Esophagus squamous epithelium (tissue), 5 donors: ENCODE results near the gene SNW1. TPM values are rescaled to one million over a fixed set of nuclear protein-coding genes. Genes with fewer than 3 reads are reported as not detected.
A peak's percentile ranks its signal among the peaks of the same experiment; 100 is the strongest.

ENCODE experiments used
- DNase-seq: peaks from one replicate; lab custom pipeline; 2025; lab: John Stamatoyannopoulos, UW
- H3K27ac ChIP-seq, 4 donors: fragments of 200-600 bp; sonication (generic); one replicate each; pipeline ENCODE4 v1.5.1; 2016 to 2019; ENCODE audit warnings: mild to moderate bottlenecking in 1 of 4
- H3K27me3 ChIP-seq, 4 donors: fragments of 200-600 bp; sonication (generic); 1 replicate in 3 of 4; 2 replicates in 1 of 4; pipeline versions ENCODE4 v1.5.1 to v1.6.0; 2017 to 2021; ENCODE audit warnings: antibody characterized with exemption in 1 of 4
- H3K36me3 ChIP-seq, 3 donors: fragments of 200-600 bp; sonication (generic); one replicate each; pipeline ENCODE4 v1.5.1; 2016 to 2019
- H3K4me1 ChIP-seq, 3 donors: fragments of 200-600 bp; sonication (generic); one replicate each; pipeline ENCODE4 v1.5.1; 2017 to 2019
- H3K4me3 ChIP-seq, 4 donors: fragments of 200-600 bp; sonication (generic); 1 replicate in 3 of 4; 2 replicates in 1 of 4; pipeline ENCODE4 v1.5.1; 2016 to 2019; ENCODE audit warnings: mild to moderate bottlenecking in 2 of 4, moderate library complexity in 1 of 4
- H3K9me3 ChIP-seq, 3 donors: fragments of 200-600 bp; sonication (generic); one replicate each; pipeline ENCODE4 v1.5.1; 2016 to 2019
- CTCF ChIP-seq, 6 experiments: fragments of 450-650 bp in 4 of 6; fragments of 200-600 bp in 2 of 6; sonication (generic) in 2 of 6; IDR thresholded peaks; one replicate each; pipeline ENCODE4 v1.5.1; 2016 to 2019; ENCODE audit warnings: antibody characterized with exemption in 6 of 6, mild to moderate bottlenecking in 4 of 6, moderate library complexity in 4 of 6
- POLR2A ChIP-seq, 4 donors: fragments of 450-650 bp; IDR thresholded peaks; one replicate each; pipeline ENCODE4 v1.6.1; 2017; ENCODE audit warnings: antibody characterized with exemption in 4 of 4, mild to moderate bottlenecking in 4 of 4, moderate library complexity in 3 of 4
- WGBS, 2 donors: methylation state at CpG; one replicate each; pipeline ENCODE4 v1.1.5; 2018; 5-methylcytosine and 5-hydroxymethylcytosine counted together
- intact Hi-C: fragments of 100-400 bp; cut with DNase I; formaldehyde crosslinking; loops from one replicate; pipeline ENCODE4 v1.15.0; 2022
- total RNA-seq, 4 donors: library from RNA; depleted of rRNA; stranded (reverse); fragments of >200 nt; gene quantifications; one replicate each; pipeline ENCODE4 v1.1.0, GENCODE V29; 2016
- donor health status: DM: yes; HTN: yes; CAD: no.

SNW1 gene
- total RNA-seq, 4 donors from 2014 or later, result 23.1 to 45.4 (median 40.1) TPM

DNA sequence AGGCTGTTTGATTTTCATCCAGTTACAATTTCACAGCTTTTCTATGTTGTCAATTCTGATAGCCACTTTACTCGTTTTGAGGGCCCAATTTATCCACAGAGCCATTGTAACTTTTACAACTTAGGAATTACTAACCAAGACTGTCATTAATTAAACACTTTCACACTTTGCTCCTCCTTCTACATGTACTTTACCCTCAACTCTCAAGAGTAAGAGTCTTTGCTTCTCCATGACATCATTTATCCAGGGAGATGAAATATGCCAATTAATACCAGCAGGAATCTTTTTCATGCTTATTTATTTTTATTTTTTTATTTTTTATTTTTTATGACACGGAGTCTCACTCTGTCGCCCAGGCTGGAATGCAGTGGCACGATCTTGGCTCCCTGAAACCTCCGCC is 39.5 kb downstream of the SNW1 start:
- Histone ChIP-seq H3K36me3 (peaks cover 23 to 100% (median 28%) of the 10 kb centered on the region in 3 donors), H3K4me3 (no peak overlapping the region), H3K4me1 (no peaks in the 10 kb centered on the region), H3K27ac (no peak overlapping the region), H3K9me3 (no peaks in the 10 kb centered on the region), H3K27me3 (no peaks in the 10 kb centered on the region)
- intact Hi-C loops, result no loop called here
- TF ChIP-seq CTCF (IDR thresholded peaks at IDR 0.05), result no peak
- no peak for TF ChIP-seq POLR2A (IDR thresholded peaks at IDR 0.05)
- 89 to 92% methylated on average over 5 of the region's 5 CpGs for WGBS, 2 donors
- DNase-seq, result no peak

DNA sequence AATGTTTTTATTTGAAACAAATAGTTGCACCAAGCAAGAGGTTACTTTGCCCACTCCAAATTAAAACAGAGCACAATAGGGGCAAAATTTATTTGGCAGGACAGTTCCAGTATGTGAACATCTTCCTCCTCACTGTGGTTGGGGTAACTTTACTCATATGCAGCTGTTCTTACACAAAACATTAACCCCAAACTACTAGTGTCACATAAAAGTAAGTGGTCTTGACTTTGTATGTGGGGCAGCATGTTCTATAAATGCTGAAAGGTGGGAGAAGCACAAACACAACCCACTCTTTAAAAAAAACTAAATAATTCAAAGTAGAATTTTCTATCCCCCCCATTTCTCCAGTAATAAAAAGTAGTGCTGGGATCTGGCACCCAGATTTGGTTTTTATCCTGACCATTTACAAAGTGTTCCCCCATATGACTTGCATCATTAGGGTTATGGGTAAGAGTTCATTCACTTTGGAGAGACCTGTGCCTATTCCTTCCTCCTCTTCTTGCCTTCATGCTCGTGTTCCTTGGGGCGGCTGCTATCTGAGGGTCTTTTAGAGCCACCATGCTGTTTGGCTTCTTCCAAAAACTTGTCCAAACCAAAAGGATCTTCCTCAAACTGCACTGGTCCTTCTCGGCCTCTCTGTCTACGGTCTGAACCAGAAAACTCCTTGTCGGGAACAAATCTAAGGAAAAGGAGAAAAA is 43.2 kb downstream of the SNW1 start:
- Histone ChIP-seq H3K27me3 (no peaks in the 10 kb centered on the region), H3K27ac (no peak overlapping the region), H3K9me3 (no peaks in the 10 kb centered on the region), H3K4me3 (no peak overlapping the region), H3K4me1 (no peaks in the 10 kb centered on the region), H3K36me3 (peaks cover 19 to 100% (median 23%) of the 10 kb centered on the region in 3 donors)
- no peak for TF ChIP-seq POLR2A (IDR thresholded peaks at IDR 0.05)
- no peak for TF ChIP-seq CTCF (IDR thresholded peaks at IDR 0.05)
- intact Hi-C loops, result no loop called here
- WGBS, 2 donors, result 74 to 90% methylated on average over 5 of the region's 5 CpGs
- DNase-seq, result no peak

- intact Hi-C loops, result no loop called here
- peaks cover 27 to 99% (median 28%) of the 10 kb centered on the region in 3 donors for H3K36me3 ChIP-seq
Measured at GRCh38 chr14:77714926-77715325, 46.0 kb downstream of the SNW1 start.

DNA sequence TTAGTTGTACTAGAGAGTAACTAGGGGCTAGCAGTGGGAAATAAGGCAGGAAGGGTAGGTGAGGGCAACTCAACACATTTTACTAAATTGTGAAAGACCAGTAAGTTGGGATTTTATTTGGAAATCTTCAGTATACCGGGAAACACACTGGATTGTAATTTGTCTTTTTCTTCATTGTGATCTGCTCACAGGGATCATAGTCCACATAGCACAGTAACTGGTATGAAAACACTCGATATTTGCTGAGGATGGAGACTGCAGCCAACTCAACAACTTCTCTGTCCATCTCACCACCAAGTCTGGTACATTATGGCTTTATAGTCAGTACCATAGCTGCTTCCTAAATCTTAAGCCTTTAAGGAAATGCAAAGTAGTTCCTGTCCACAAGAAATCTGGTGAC is 50.6 kb downstream of the SNW1 start:
- H3K27me3 ChIP-seq, result no peaks in the 10 kb centered on the region
- H3K27ac ChIP-seq, result no peak overlapping the region
- H3K9me3 ChIP-seq, result no peaks in the 10 kb centered on the region
- no peak for DNase-seq
- intact Hi-C loops, result no loop called here
- no peak for TF ChIP-seq POLR2A (IDR thresholded peaks at IDR 0.05)
- no peak for TF ChIP-seq CTCF (IDR thresholded peaks at IDR 0.05)
- H3K36me3 ChIP-seq, result peaks cover 6 to 53% (median 8%) of the 10 kb centered on the region in 3 donors
- 80 to 94% methylated on average over 2 of the region's 2 CpGs for WGBS, 2 donors
- H3K4me3 ChIP-seq, result no peak overlapping the region
- H3K4me1 ChIP-seq, result peaks cover 21 to 43% (median 25%) of the 10 kb centered on the region in 3 donors

More at GRCh38 chr14:77714926-77715325, 46.0 kb downstream of the SNW1 start:
- Histone ChIP-seq H3K4me3 (no peak overlapping the region), H3K4me1 (peaks cover under 1 to 7% (median 4%) of the 10 kb centered on the region in 3 donors), H3K27ac (no peak overlapping the region), H3K27me3 (no peaks in the 10 kb centered on the region), H3K9me3 (no peaks in the 10 kb centered on the region)
- TF ChIP-seq CTCF (IDR thresholded peaks at IDR 0.05) (no peak), POLR2A (IDR thresholded peaks at IDR 0.05) (no peak)
- 85 to 87% methylated on average over 6 of the region's 6 CpGs for whole genome bisulfite sequencing, 2 donors
- DNase-seq, result no peak

- intact Hi-C loops, result loop anchor here (5.0 kb wide), 1 partner anchor 247 kb away; no protein-coding TSS in a partner anchor
- Histone ChIP-seq H3K27ac (no peak overlapping the region), H3K9me3 (no peaks in the 10 kb centered on the region), H3K27me3 (no peaks in the 10 kb centered on the region), H3K36me3 (peaks cover 6 to 51% (median 11%) of the 10 kb centered on the region in 3 donors), H3K4me3 (peak overlapping the region in 2 of 4 donors; percentile 81 to 88), H3K4me1 (peaks cover 21 to 44% (median 25%) of the 10 kb centered on the region in 3 donors)
- TF ChIP-seq POLR2A (IDR thresholded peaks at IDR 0.05), result no peak
- no peak for TF ChIP-seq CTCF (IDR thresholded peaks at IDR 0.05)
- DNase-seq, result no peak
- 55 to 63% methylated on average over 3 of the region's 3 CpGs for WGBS, 2 donors
Measured at GRCh38 chr14:77709412-77709811, 51.5 kb downstream of the SNW1 start.
